HepG2 (cell line): Measurements from ENCODE around the gene LRSAM1. TPM values are rescaled to one million over a fixed set of nuclear protein-coding genes. Genes with fewer than 3 reads are reported as not detected.
A peak's percentile ranks its signal among the peaks of the same experiment; 100 is the strongest.

ENCODE experiments used
- AKAP8 ChIP-seq: sonication (generic); formaldehyde crosslinking; IDR thresholded peaks from 2 replicates; pipeline ENCODE4 v1.5.1; 2020; ENCODE audit warnings: mild to moderate bottlenecking, missing genetic modification reagents
- ASH2L ChIP-seq: fragments of 300-600, 200-600 bp; sonication (generic); IDR thresholded peaks from 2 replicates; pipeline ENCODE4 v1.7.0; 2017; ENCODE audit warnings: low read depth, mild to moderate bottlenecking, moderate library complexity, mixed read lengths, low read length; ENCODE audit not compliant: insufficient read length
- GATAD2A ChIP-seq: IDR thresholded peaks from 2 replicates; pipeline ENCODE4 v1.6.1; 2016
- GMEB1 ChIP-seq: sonication (generic); formaldehyde crosslinking; IDR thresholded peaks from 2 replicates; pipeline ENCODE4 v1.5.1; 2020; ENCODE audit warnings: missing genetic modification reagents, mild to moderate bottlenecking, borderline replicate concordance
- HOXA7 ChIP-seq: sonication (generic); formaldehyde crosslinking; IDR thresholded peaks from 2 replicates; pipeline ENCODE4 v1.8.1; 2022; ENCODE audit warnings: mild to moderate bottlenecking, missing genetic modification reagents, moderate library complexity
- HOXA9 ChIP-seq: sonication (generic); formaldehyde crosslinking; IDR thresholded peaks from 2 replicates; pipeline ENCODE4 v1.8.1; 2022; ENCODE audit warnings: missing genetic modification reagents, mild to moderate bottlenecking, moderate library complexity, borderline replicate concordance
- KDM1A ChIP-seq: IDR thresholded peaks from 2 replicates; pipeline ENCODE4 v1.6.1; 2016; ENCODE audit warnings: missing compliant biosample characterization
- KDM5B ChIP-seq: sonication (generic); formaldehyde crosslinking; IDR thresholded peaks from 2 replicates; pipeline ENCODE4 v1.4.0; 2020; ENCODE audit warnings: missing genetic modification reagents, mild to moderate bottlenecking, borderline replicate concordance
- KLF16 ChIP-seq, 2 experiments: sonication (generic) in 1 of 2; formaldehyde crosslinking in 1 of 2; IDR thresholded peaks; 2 replicates each; pipeline versions ENCODE4 v1.6.1 to v1.8.0; 2016 to 2023; ENCODE audit warnings: missing genetic modification reagents in 2 of 2, missing compliant biosample characterization in 1 of 2
- MBNL3 ChIP-seq: fragments of 250-450 bp; sonication (Bioruptor Pico); conservative IDR thresholded peaks from 2 replicates; pipeline ENCODE4 v1.8.0; 2022; ENCODE audit warnings: mild to moderate bottlenecking, inconsistent platforms
- MXD4 ChIP-seq: IDR thresholded peaks from 2 replicates; pipeline ENCODE4 v1.6.1; 2016; ENCODE audit warnings: mild to moderate bottlenecking, missing biosample characterization, missing genetic modification reagents
- NFE2L2 ChIP-seq: fragments of 150-350 bp; IDR thresholded peaks from 2 replicates; pipeline ENCODE4 v1.6.1; 2014; ENCODE audit warnings: low read length
- ZBTB46 ChIP-seq: sonication (generic); formaldehyde crosslinking; IDR thresholded peaks from 2 replicates; pipeline ENCODE4 v1.4.0; 2020; ENCODE audit warnings: mild to moderate bottlenecking, missing genetic modification reagents, borderline replicate concordance
- ZIK1 ChIP-seq: sonication (generic); formaldehyde crosslinking; IDR thresholded peaks from 2 replicates; pipeline ENCODE4 v1.5.0; 2020; ENCODE audit warnings: mild to moderate bottlenecking, low read depth, missing genetic modification reagents, borderline replicate concordance
- ZMYM2 ChIP-seq: sonication (generic); formaldehyde crosslinking; IDR thresholded peaks from 2 replicates; pipeline ENCODE4 v1.8.0; 2022; ENCODE audit warnings: mild to moderate bottlenecking, missing genetic modification reagents
- ZNF382 ChIP-seq: sonication (generic); formaldehyde crosslinking; IDR thresholded peaks from 2 replicates; pipeline ENCODE4 v1.5.0; 2020; ENCODE audit warnings: missing genetic modification reagents, mild to moderate bottlenecking, borderline replicate concordance
- ZNF431 ChIP-seq: sonication (generic); formaldehyde crosslinking; IDR thresholded peaks from 2 replicates; pipeline ENCODE4 v1.9.0; 2022; ENCODE audit warnings: missing genetic modification reagents, low read depth, mild to moderate bottlenecking, borderline replicate concordance
- ZNF713 ChIP-seq: sonication (generic); formaldehyde crosslinking; IDR thresholded peaks from 2 replicates; pipeline ENCODE4 v1.4.0; 2020; ENCODE audit warnings: mild to moderate bottlenecking, missing genetic modification reagents
- ZSCAN21 ChIP-seq: sonication (generic); formaldehyde crosslinking; IDR thresholded peaks from 2 replicates; pipeline ENCODE4 v1.8.0; 2022; ENCODE audit warnings: mild to moderate bottlenecking, missing genetic modification reagents, moderate library complexity, borderline replicate concordance
- polyA plus RNA-seq, 8 experiments: library from polyadenylated mRNA; depleted of rRNA in 3 of 8; stranded (reverse) in 7 of 8; unstranded in 1 of 8; fragments of >200 nt; fragmentation: Illumina TruSeq in 4 of 8; extraction: Trizol in 4 of 8; gene quantifications; 2 replicates each; pipeline versions ENCODE4 v1.2.1 to v1.2.3, GENCODE V29; 2011 to 2016; ENCODE audit warnings: low read depth in 4 of 8, missing spikeins in 1 of 8, mixed read lengths in 1 of 8; ENCODE audit not compliant: insufficient read depth in 1 of 8
- total RNA-seq, 5 experiments: library from RNA; depleted of rRNA; stranded (reverse); fragments of >200 nt; fragmentation: Illumina TruSeq; extraction: Trizol; gene quantifications; 2 replicates each; pipeline ENCODE4 v1.2.3, GENCODE V29; 2016; ENCODE audit warnings: low read depth in 1 of 5
- TF ChIP-seq, protein P1 (sequence below): sonication (generic); formaldehyde crosslinking; IDR thresholded peaks from 2 replicates; pipeline ENCODE4 v1.4.0; 2020; ENCODE audit warnings: missing genetic modification reagents, mild to moderate bottlenecking, borderline replicate concordance
- TF ChIP-seq, protein P2 (sequence below), 2 experiments: fragments of 450-650 bp in 1 of 2; sonication (generic) in 1 of 2; formaldehyde crosslinking; IDR thresholded peaks; 2 replicates each; pipeline versions ENCODE4 v1.5.0 to v1.8.0; 2020 to 2022; ENCODE audit warnings: mild to moderate bottlenecking in 1 of 2, missing genetic modification reagents in 1 of 2

The LRSAM1 gene
- total and polyA plus RNA-seq, 2 of the 13 experiments (the other 11 are each of a cell fraction or from before 2014, with no cell fraction given): 8.7 to 10.2 TPM

DNA sequence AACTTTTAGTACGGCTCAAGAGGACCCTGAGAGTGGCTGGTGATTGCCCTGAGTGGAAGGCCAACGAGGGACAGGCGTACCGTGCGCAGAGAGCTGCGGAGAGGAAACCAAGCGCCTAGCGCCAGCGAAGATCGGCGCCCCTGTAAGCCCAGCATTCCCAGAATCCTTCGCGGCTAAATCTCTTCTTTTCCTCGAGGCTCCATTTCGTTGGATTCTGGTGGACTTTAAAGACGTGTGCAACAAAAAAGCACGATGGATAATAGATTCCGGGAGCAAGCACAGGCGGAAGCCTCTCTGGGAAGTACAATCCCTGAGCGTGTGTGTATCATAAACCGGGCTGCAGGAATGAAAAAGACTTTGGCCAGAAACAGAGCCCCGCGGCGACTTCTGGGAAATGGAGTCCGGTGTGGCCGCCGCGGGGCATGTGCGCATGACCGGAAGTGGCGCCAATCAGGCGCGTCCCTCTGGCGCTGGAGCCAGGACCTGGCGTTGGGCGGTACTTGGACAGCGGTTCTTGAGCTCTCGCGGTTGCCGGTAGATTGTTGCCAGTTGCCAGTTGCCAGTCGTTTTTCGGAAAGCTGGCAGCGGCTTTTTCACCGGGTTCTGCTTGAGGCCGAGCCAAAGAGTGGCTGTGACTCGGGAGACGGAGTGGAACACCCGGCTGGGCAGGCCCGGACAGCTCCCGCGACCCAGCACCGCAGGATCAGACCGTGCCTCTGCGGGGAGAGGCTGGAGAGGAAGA, 27.2 kb upstream of the LRSAM1 start, which contains the start of gene ZNF79 (continued):
- TF ChIP-seq HOXA9 (CRISPR knock-in tag) (no peak), KDM1A (no peak), ASH2L (peak; percentile 84), KDM5B (CRISPR knock-in tag) (no peak), ZBTB46 (CRISPR knock-in tag) (no peak), HOXA7 (no peak), AKAP8 (CRISPR knock-in tag) (no peak), ZMYM2 (CRISPR knock-in tag) (no peak), ZSCAN21 (CRISPR knock-in tag) (no peak; the same call in 1 of the 2 replicates), ZNF382 (CRISPR knock-in tag) (no peak), MBNL3 (CRISPR knock-in tag) (no peak), MXD4 (CRISPR knock-in tag) (peak; percentile 70), ZIK1 (CRISPR knock-in tag) (0 out of 2 replicates have a peak, but pooled peaks have one; percentile 28), ZNF431 (CRISPR knock-in tag) (no peak), NFE2L2 (no peak), ZNF713 (no peak), KLF16 (CRISPR knock-in tag; IDR thresholded peaks at IDR 0.05) (peak in 1 of 2 experiments; percentile 90; a peak in 2 of 4 replicates), GMEB1 (CRISPR knock-in tag) (peak; percentile 75; the same call in 1 of the 2 replicates), GATAD2A (CRISPR knock-in tag) (no peak)
- TF ChIP-seq, protein P1, sequence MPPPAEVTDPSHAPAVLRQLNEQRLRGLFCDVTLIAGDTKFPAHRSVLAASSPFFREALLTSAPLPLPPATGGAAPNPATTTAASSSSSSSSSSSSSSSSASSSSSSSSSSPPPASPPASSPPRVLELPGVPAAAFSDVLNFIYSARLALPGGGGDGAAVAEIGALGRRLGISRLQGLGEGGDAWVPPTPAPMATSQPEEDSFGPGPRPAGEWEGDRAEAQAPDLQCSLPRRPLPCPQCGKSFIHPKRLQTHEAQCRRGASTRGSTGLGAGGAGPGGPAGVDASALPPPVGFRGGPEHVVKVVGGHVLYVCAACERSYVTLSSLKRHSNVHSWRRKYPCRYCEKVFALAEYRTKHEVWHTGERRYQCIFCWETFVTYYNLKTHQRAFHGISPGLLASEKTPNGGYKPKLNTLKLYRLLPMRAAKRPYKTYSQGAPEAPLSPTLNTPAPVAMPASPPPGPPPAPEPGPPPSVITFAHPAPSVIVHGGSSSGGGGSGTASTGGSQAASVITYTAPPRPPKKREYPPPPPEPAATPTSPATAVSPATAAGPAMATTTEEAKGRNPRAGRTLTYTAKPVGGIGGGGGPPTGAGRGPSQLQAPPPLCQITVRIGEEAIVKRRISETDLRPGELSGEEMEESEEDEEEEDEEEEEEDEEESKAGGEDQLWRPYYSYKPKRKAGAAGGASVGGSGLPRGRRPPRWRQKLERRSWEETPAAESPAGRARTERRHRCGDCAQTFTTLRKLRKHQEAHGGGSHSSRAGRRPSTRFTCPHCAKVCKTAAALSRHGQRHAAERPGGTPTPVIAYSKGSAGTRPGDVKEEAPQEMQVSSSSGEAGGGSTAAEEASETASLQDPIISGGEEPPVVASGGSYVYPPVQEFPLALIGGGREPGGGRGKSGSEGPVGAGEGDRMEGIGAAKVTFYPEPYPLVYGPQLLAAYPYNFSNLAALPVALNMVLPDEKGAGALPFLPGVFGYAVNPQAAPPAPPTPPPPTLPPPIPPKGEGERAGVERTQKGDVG (CRISPR knock-in tag): peak; percentile 66; the same call in 1 of the 2 replicates
- TF ChIP-seq, protein P2, sequence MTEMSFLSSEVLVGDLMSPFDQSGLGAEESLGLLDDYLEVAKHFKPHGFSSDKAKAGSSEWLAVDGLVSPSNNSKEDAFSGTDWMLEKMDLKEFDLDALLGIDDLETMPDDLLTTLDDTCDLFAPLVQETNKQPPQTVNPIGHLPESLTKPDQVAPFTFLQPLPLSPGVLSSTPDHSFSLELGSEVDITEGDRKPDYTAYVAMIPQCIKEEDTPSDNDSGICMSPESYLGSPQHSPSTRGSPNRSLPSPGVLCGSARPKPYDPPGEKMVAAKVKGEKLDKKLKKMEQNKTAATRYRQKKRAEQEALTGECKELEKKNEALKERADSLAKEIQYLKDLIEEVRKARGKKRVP (CRISPR knock-in tag; IDR thresholded peaks at IDR 0.05): no peak
